Measurements from ENCODE around the gene TAS2R4.
"Not testable (repeated sequence)": the region's sequence is repeated elsewhere in the genome, so short reads cannot be mapped to it uniquely, and the experiment has no call there.

Gene TAS2R4

GRCh38 chr7:141776374-141776773, at the start of gene TAS2R4:
Gene TAS2R4 (plus strand): TSS chr7:141776674. CDS start chr7:141778489, 1,815 bp downstream.
- no peak for DNase-seq

- no peak for DNase-seq
Measured at GRCh38 chr7:141729020-141729419, 47.5 kb upstream of the TAS2R4 start.

DNA sequence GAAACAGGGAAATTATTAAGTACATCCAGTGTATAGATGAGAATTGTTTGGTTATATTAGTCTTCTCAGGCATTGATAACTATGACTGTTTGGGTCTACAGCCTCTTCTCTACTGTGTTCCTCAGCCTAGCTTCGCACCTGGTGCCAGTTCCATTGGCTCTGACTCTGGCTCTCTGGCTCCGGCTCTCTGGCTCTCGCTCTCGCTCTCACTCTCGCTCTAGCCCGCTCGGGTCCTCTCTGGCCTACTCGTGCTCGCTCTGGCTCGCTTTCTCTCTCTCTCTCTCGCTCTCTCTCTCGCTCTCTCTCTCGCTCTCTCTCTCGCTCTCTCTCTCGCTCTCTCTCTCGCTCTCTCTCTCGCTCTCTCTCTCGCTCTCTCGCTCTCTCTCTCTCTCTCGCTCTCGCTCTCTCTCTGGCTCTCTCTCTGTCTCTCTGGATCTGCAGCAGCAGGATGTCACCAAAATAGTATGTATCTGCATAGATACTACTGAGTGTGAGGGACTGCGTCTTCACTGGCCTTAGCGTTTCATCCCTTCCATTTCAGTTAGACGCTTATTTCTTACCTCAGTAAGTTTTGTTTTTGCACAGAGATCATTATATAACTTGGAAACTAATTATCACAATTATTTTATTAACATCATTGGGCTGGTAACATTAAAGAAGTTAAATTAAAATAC, 44.9 kb upstream of the TAS2R4 start:
- DNase-seq = no peak

GRCh38 chr7:141737118-141737835, 39.2 kb upstream of the TAS2R4 start:
- DNase-seq = no peak

DNA sequence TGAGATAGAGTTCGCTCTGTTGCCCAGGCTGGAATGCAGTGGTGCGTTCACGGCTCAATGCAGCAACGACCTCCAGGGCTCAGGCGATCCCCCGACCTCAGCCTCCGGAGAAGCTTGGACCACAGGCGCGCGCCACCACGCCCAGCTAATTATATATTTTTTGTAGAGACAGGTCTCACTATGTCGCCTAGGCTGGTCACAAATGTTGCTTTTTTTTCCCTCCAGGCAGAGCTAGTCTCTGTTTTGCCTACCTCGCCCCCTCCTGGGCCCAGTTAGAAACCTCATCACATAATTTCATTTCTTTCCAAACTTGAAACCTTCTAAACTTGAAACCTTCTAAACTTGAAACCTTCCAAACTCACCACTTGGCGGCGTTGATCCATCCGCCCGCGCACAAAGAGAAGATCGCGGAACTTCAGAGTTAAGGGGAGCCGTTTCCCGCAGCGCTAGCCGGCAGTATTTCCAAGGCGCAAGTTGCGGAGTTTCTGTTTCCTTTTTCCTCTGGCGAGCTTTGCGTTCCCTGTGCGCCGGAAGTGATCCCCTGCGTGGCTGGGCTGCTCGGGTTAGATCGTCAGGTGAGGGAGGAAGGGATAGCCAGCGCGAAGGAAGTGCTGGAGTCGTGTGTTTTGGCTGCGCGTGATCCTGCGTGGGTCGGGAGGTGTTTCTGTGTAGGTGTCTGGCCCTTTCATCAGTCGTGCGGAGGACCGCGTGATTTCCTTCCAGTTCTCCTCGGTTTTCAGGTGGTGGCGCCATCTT, 38.5 kb upstream of the TAS2R4 start, which contains the start of gene SSBP1:
TSS of gene SSBP1 (plus strand) at position 523 of the 756 bp plus-strand sequence. CDS start 809 bp downstream, outside the sequence.
- DNase-seq = peak; percentile 97

DNA sequence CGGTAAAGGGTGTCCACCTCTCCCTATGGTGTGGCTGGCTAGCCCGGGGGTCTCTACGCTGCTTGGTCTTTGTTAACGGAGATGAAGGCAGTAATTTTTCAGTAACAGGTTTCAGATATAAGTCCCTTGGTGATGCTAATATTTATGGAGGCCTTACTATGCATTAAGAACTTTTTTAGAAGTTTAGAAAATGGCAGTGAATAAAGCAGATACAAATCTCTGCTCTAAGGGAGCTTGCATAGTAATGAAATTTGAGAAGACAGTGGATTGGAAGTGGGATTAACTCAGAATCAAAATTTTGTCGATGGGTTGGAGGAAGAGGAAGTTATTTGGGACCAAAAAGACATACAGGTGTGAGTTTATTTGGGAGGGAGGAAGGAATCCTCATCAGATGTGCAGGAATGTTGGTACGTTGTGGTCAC, 37.9 kb upstream of the TAS2R4 start:
- no peak for DNase-seq

DNA sequence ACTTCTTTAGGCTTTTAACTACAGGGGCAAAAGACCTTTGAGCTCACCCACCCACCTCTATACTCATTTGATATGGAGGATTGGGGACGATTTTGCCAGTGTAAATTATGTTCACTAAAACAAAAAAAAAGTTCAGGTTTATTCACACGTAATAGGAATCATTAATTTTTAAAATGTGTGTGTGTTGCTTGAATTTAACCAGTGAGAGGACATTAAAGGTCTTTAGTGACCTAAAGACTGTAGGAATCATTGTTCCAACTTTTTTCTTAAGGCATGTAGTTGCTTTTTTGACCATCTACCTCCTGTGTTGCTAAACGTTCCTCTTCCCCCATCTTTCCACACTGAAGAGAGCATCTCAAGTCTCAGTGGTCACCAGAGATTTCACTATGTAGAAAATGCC, 37.2 kb upstream of the TAS2R4 start:
- no peak for DNase-seq

DNA sequence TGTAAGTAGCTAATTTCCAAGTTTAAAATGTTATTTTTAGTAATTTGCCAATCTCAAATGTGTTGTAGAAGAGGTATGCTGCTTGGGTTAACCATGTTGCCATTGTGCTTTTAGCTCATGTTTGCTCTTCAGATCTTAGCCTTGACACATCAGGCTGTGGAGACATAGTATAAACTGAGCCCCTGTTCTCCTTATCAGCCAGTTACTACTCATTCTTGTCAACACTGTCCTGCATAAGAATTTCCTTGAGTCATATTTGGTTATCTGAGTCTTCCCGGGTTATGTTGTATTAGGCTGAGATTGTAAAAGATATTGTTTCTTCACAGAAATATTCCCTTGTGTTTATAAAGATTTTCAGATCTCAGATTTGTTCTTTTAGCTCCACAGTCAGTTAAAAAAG, 34.2 kb upstream of the TAS2R4 start:
- DNase-seq = no peak

DNA sequence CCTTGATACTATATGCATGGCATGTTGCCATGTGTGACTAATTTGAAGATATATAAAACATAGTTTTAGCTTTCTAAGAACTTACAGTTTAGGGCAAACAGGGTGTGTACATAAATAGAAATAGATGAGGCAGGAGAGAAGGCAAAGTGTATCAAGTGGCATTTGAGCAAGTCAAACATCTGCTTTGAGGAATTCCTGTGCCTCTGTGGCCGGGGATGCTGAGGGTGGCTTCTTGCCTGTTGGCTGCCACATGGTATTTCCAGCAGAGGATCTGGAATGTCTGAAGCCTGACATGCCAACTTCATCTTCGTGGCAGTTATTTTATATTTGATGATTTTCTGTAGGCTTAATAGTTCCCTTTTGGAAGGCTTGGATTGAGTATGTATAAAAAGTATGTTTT, 32.3 kb upstream of the TAS2R4 start:
- no peak for DNase-seq

DNA sequence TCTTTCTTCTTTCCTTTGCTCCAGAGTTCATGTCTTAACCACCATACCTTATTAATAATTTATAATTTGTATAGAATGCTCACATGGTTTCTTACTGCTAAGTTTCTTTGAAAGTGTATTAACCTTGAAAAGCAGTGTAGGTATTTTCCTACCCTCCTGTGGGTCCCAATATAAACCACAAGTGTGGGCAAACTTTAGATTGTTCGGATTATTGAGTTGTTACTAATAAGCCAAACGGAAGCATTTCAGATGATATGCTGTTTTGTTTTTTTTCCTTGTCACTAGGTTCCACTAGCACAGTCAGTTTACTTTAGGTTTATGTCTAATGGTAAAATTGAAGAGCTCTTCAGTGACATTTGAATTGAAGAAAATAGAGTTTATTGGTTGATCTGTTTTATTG, 28.1 kb upstream of the TAS2R4 start:
- DNase-seq = no peak

GRCh38 chr7:141751904-141752303, 24.6 kb upstream of the TAS2R4 start:
- not testable (repeated sequence) for DNase-seq

- peak; percentile 10 for DNase-seq
Measured at GRCh38 chr7:141752634-141753033, 23.8 kb upstream of the TAS2R4 start.

DNA sequence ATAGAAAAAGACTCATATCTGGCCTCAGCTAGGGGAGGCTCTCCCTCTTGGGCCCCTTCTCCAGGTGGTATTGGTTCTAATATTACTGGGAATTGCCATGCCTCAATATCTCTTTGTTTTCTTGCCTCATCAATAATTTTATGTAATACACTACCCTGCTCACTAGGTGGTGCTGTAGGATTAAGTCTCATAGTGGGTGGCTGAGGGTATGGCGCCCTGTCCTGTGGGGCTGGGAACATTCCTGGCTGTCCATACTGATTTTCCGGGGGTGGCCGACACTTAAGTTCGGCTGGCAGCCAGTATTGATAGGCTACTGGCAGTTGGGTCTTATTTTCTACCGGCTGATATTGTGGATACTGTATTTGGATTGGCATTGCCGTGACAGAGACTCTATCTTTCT, 21.5 kb upstream of the TAS2R4 start:
- peak; percentile 56 for DNase-seq

DNA sequence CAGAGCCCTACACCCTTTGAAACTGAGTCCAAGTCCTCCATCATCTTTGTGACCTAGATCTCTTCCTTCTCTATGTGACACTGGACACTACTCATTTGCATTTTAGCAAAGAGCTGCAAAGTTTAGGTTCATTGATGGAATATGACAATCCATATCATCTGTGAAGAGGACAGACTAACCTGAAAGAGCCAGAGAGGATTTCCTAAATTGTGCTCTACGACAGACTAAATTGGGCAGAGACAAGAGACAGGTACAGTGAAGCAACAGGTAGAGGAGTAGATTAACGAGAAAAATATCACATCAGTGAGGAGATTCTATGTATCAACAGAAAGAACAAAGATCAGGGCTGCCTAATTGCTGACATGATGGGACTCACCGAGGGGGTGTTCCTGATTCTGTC, 12.7 kb upstream of the TAS2R4 start, which contains the start of gene TAS2R3:
TSS of gene TAS2R3 (plus strand) at position 301 of the 400 bp plus-strand sequence. CDS start at position 363, 62 bp downstream.
- no peak for DNase-seq

GRCh38 chr7:141770083-141770583, 6.3 kb upstream of the TAS2R4 start:
- not testable (repeated sequence) for DNase-seq

- peak; percentile 65 for DNase-seq
Measured at GRCh38 chr7:141785706-141786552, 9.5 kb downstream of the TAS2R4 start.

DNA sequence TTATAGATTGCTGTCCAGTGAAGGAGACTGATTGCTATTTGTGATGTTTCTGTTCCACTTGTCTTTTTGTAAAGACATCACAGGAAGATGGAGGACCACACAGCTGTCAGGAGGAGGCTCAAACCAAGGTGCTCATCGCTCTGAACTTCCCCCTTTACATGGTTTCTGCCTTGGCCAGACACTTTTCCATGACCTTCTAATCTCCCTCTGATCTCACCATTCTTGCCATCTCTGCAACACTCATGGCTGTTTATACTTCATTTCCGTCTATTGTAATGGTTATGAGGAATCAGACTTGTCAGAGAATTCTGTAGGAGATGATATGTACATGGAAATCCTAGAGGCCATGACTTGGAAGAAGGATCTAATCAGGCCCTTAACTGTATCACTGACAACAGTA, 11.8 kb downstream of the TAS2R4 start:
- no peak for DNase-seq

DNA sequence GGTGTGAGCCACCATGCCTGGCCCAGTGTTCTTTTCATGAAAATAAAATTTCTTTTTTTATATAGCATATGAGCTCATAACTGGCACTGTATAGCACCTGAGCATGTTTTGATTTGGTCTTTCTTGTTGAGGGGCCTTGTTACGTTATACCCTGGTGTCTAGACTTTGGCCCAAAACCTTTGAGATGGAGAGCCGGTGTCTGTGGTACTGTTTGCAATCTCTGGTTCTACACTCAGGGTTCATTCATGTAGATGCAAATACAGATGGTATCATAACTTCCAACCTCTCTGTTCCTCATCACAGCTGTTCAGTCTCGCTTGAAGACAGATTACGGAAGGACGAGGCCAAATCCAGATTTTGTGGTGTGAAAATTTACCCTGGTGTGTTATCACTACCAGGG, 13.4 kb downstream of the TAS2R4 start, which contains the start of gene TAS2R5:
TSS of gene TAS2R5 (plus strand) at position 301 of the 400 bp plus-strand sequence. CDS start 145 bp downstream, outside the sequence.
- no peak for DNase-seq

DNA sequence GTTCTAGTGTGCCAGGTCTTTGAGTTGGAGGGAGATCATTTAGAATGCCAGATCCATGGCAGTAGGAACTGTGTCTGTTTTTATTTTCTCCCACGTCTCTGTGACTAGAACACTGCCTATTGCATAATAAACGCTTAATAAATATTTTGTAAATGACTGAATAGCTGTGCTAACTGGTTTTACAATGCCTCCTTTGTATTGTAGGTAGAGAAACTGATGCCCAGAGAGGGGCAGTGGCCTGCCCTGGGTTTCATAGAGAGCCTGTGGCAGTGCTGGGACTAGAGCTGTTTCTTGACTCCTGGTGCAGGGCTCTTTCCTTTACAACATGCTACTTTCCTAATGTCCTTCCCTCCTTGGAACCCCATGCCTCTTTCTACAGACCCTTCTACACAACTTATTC, 16.1 kb downstream of the TAS2R4 start:
- no peak for DNase-seq

GRCh38 chr7:141820067-141820466, 43.6 kb downstream of the TAS2R4 start:
- DNase-seq = no peak

GRCh38 chr7:141822432-141822831, 46.0 kb downstream of the TAS2R4 start:
- DNase-seq = not testable (repeated sequence)
